ENCODE results near the gene HSPB2.
"Not testable (repeated sequence)": the region's sequence is repeated elsewhere in the genome, so short reads cannot be mapped to it uniquely, and the experiment has no call there.

HSPB2 gene

GRCh38 chr11:111916768-111917167 lies 4.2 kb downstream of the HSPB2 start:
- no peak for DNase-seq

GRCh38 chr11:111917312-111917711 lies 4.8 kb downstream of the HSPB2 start:
- DNase-seq = no peak

GRCh38 chr11:111917788-111918187 lies 5.3 kb downstream of the HSPB2 start:
- DNase-seq = no peak

GRCh38 chr11:111918390-111919256 lies 6.1 kb downstream of the HSPB2 start, which contains the start of gene C11orf52:
TSS of gene C11orf52 (plus strand) at chr11:111918913. CDS start at chr11:111918973, 60 bp downstream.
- no peak for DNase-seq

- no peak for DNase-seq
These were observed 8.4 kb downstream of the HSPB2 start for GRCh38 chr11:111920908-111921307.

- DNase-seq = no peak
These were observed 9.2 kb downstream of the HSPB2 start for GRCh38 chr11:111921541-111922230.

GRCh38 chr11:111922803-111923202 lies 10.3 kb downstream of the HSPB2 start:
- peak in 1 of 2 experiments; percentile 6 for DNase-seq

- no peak for DNase-seq
These were observed 10.8 kb downstream of the HSPB2 start for GRCh38 chr11:111923351-111923788.

GRCh38 chr11:111923951-111924350 lies 11.4 kb downstream of the HSPB2 start:
- no peak for DNase-seq

GRCh38 chr11:111925953-111926352 lies 13.4 kb downstream of the HSPB2 start:
- no peak for DNase-seq

- DNase-seq = peak; percentile 88 to 95
These were observed 14.2 kb downstream of the HSPB2 start for GRCh38 chr11:111926505-111927391.

- DNase-seq = no peak
These were observed 17.9 kb downstream of the HSPB2 start for GRCh38 chr11:111930472-111930871.

GRCh38 chr11:111932611-111932950 lies 20.0 kb downstream of the HSPB2 start:
- no peak for DNase-seq

GRCh38 chr11:111933176-111933575 lies 20.6 kb downstream of the HSPB2 start:
- not testable (repeated sequence) for DNase-seq

GRCh38 chr11:111933872-111934271 lies 21.3 kb downstream of the HSPB2 start:
- peak; percentile 47 to 49 for DNase-seq

GRCh38 chr11:111934306-111934705 lies 21.8 kb downstream of the HSPB2 start:
- DNase-seq = no peak

- no peak for DNase-seq
These were observed 22.9 kb downstream of the HSPB2 start for GRCh38 chr11:111935317-111936039.

GRCh38 chr11:111936040-111936540 lies 23.6 kb downstream of the HSPB2 start:
- no peak for DNase-seq

GRCh38 chr11:111937461-111937769 lies 24.9 kb downstream of the HSPB2 start:
- no peak for DNase-seq

GRCh38 chr11:111937844-111938243 lies 25.3 kb downstream of the HSPB2 start:
- no peak for DNase-seq

GRCh38 chr11:111938687-111939160 lies 26.2 kb downstream of the HSPB2 start:
- DNase-seq = peak; percentile 91 to 92

Data from AML-193 (cell line).